Subcutaneous adipose tissue (tissue), 4 donors: ENCODE measurements around the gene ETV5. TPM values are rescaled to one million over a fixed set of nuclear protein-coding genes. Genes with fewer than 3 reads are reported as not detected.

Experiments used
- CTCF ChIP-seq: fragments of 450-650 bp; IDR thresholded peaks from one replicate; pipeline ENCODE4 v1.5.1; 2016; ENCODE audit warnings: low read depth, mild to moderate bottlenecking, control low read depth, antibody characterized with exemption, moderate library complexity
- total RNA-seq, 4 donors: library from RNA; depleted of rRNA; stranded (reverse); fragments of >200 nt; gene quantifications; one replicate each; pipeline ENCODE4 v1.1.0, GENCODE V29; 2016

The ETV5 gene
- total RNA-seq, 4 donors from 2014 or later, result 9.1 to 15.3 (median 12.2) TPM

GRCh38 chr3:186067360-186068242, 41.3 kb downstream of the ETV5 start:
- TF ChIP-seq CTCF, result no peak

- no peak for TF ChIP-seq CTCF
These were observed 48.7 kb downstream of the ETV5 start for GRCh38 chr3:186060222-186060621.

- TF ChIP-seq CTCF, result no peak
These were observed 49.7 kb downstream of the ETV5 start for GRCh38 chr3:186059192-186059591.

- TF ChIP-seq CTCF, result no peak
These were observed 50.7 kb downstream of the ETV5 start for GRCh38 chr3:186058225-186058624.

GRCh38 chr3:186057594-186057993, 51.3 kb downstream of the ETV5 start:
- no peak for TF ChIP-seq CTCF

- no peak for TF ChIP-seq CTCF
These were observed 54.0 kb downstream of the ETV5 start for GRCh38 chr3:186054792-186055352.

- no peak for TF ChIP-seq CTCF
These were observed 54.7 kb downstream of the ETV5 start for GRCh38 chr3:186053954-186054791.
